HEK293 (cell line): ENCODE data around the gene PLEKHG4.

Experiments used
- CTCF ChIA-PET: fragments of 350-600 bp; formaldehyde crosslinking; extraction: SDS; loops from one replicate; lab custom pipeline; 2021; ENCODE audit warnings: antibody characterized with exemption; lab: Yijun Ruan, JAX
- POLR2A ChIA-PET: fragments of 300-600 bp; formaldehyde crosslinking; extraction: SDS; loops from one replicate; lab custom pipeline; 2020; ENCODE audit warnings: antibody characterized with exemption, inconsistent platforms; lab: Yijun Ruan, JAX
- H3K27ac ChIP-seq: fragments of 200-500 bp; sonication (Bioruptor generic); 2 replicates; pipeline ENCODE4 v1.5.1; 2014; ENCODE audit warnings: low read depth, low read length, control low read depth, inconsistent platforms; ENCODE audit errors: extremely low read depth
- H3K36me3 ChIP-seq, 2 experiments: fragments of 200-500 bp in 1 of 2; sonication (Bioruptor generic) in 1 of 2; 1 replicate in 1 of 2; 2 replicates in 1 of 2; pipeline ENCODE4 v1.5.1; 2014 to 2017; ENCODE audit warnings: inconsistent platforms in 2 of 2, low read length in 2 of 2; ENCODE audit not compliant: control insufficient read depth in 2 of 2, insufficient read depth in 1 of 2
- H3K4me1 ChIP-seq: fragments of 200-500 bp; sonication (Bioruptor generic); 2 replicates; pipeline ENCODE4 v1.5.1; 2014; ENCODE audit warnings: mild to moderate bottlenecking, low read length, inconsistent platforms; ENCODE audit not compliant: control insufficient read depth, insufficient read depth
- H3K4me3 ChIP-seq: 2 replicates; pipeline ENCODE4 v1.5.1; 2011; ENCODE audit warnings: low read depth, mild to moderate bottlenecking, control low read depth, low read length, moderate library complexity
- H3K9me3 ChIP-seq: fragments of 200-500 bp; sonication (Bioruptor generic); 2 replicates; pipeline ENCODE4 v1.5.1; 2014; ENCODE audit warnings: low read depth, low read length, inconsistent platforms; ENCODE audit not compliant: control insufficient read depth, insufficient read depth
- AEBP2 ChIP-seq: fragments of 450-650 bp; formaldehyde crosslinking; IDR thresholded peaks from 2 replicates; pipeline ENCODE4 v1.5.1; 2016; ENCODE audit warnings: missing biosample characterization, missing genetic modification characterization, borderline replicate concordance
- CTCF ChIP-seq: fragments of 450-650 bp; formaldehyde crosslinking; IDR thresholded peaks from 2 replicates; pipeline ENCODE4 v1.5.1; 2016; ENCODE audit warnings: missing biosample characterization, missing genetic modification characterization
- GLIS2 ChIP-seq: fragments of 450-650 bp; formaldehyde crosslinking; IDR thresholded peaks from 2 replicates; pipeline ENCODE4 v1.5.1; 2016; ENCODE audit warnings: missing biosample characterization, missing genetic modification characterization
- KLF16 ChIP-seq: fragments of 450-650 bp; formaldehyde crosslinking; IDR thresholded peaks from 2 replicates; pipeline ENCODE4 v1.5.1; 2017; ENCODE audit warnings: missing biosample characterization, missing genetic modification characterization
- PRDM6 ChIP-seq: fragments of 450-650 bp; formaldehyde crosslinking; IDR thresholded peaks from 2 replicates; pipeline ENCODE4 v1.5.1; 2017; ENCODE audit warnings: missing biosample characterization, missing genetic modification characterization
- SCRT2 ChIP-seq: fragments of 450-650 bp; formaldehyde crosslinking; IDR thresholded peaks from 2 replicates; pipeline ENCODE4 v1.5.1; 2016; ENCODE audit warnings: missing biosample characterization, missing genetic modification characterization
- SETDB1 ChIP-seq: IDR thresholded peaks from one replicate; pipeline ENCODE4 v1.6.1; 2017; ENCODE audit warnings: mild to moderate bottlenecking, low read length, moderate library complexity, mixed read lengths; ENCODE audit not compliant: insufficient read length
- SP2 ChIP-seq: fragments of 450-650 bp; formaldehyde crosslinking; IDR thresholded peaks from 2 replicates; pipeline ENCODE4 v1.5.1; 2016; ENCODE audit warnings: missing biosample characterization, missing genetic modification characterization
- SP7 ChIP-seq: fragments of 450-650 bp; formaldehyde crosslinking; IDR thresholded peaks from 2 replicates; pipeline ENCODE4 v1.5.1; 2016; ENCODE audit warnings: missing biosample characterization, missing genetic modification characterization
- ZBTB1 ChIP-seq: fragments of 450-650 bp; formaldehyde crosslinking; IDR thresholded peaks from 2 replicates; pipeline ENCODE4 v1.5.1; 2016; ENCODE audit warnings: missing biosample characterization, missing genetic modification characterization
- ZNF19 ChIP-seq: fragments of 450-650 bp; formaldehyde crosslinking; IDR thresholded peaks from 2 replicates; pipeline ENCODE4; 2016; ENCODE audit warnings: missing biosample characterization, missing genetic modification characterization, low read depth
- ZNF514 ChIP-seq: fragments of 450-650 bp; formaldehyde crosslinking; IDR thresholded peaks from 2 replicates; pipeline ENCODE4 v1.5.1; 2016; ENCODE audit warnings: missing biosample characterization, missing genetic modification characterization
- ZNF549 ChIP-seq: fragments of 450-650 bp; IDR thresholded peaks from 2 replicates; pipeline ENCODE4 v1.5.1; 2018; ENCODE audit warnings: missing biosample characterization, missing genetic modification characterization, mild to moderate bottlenecking, inconsistent platforms, moderate library complexity
- ZNF555 ChIP-seq: fragments of 450-650 bp; formaldehyde crosslinking; conservative IDR thresholded peaks from 2 replicates; pipeline ENCODE4 v1.5.1; 2017; ENCODE audit warnings: missing biosample characterization, mild to moderate bottlenecking, missing genetic modification characterization, inconsistent platforms
- ZNF623 ChIP-seq: fragments of 450-650 bp; formaldehyde crosslinking; IDR thresholded peaks from 2 replicates; pipeline ENCODE4 v1.5.1; 2016; ENCODE audit warnings: missing biosample characterization, missing genetic modification characterization
- ZNF76 ChIP-seq: fragments of 450-650 bp; formaldehyde crosslinking; IDR thresholded peaks from 2 replicates; pipeline ENCODE4; 2016; ENCODE audit warnings: low read depth, missing biosample characterization, missing genetic modification characterization, borderline replicate concordance
- ZNF791 ChIP-seq: fragments of 450-650 bp; formaldehyde crosslinking; IDR thresholded peaks from 2 replicates; pipeline ENCODE4 v1.5.1; 2016; ENCODE audit warnings: missing biosample characterization, missing genetic modification characterization
- ZNF837 ChIP-seq: fragments of 450-650 bp; formaldehyde crosslinking; IDR thresholded peaks from 2 replicates; pipeline ENCODE4 v1.5.1; 2016; ENCODE audit warnings: missing biosample characterization, missing genetic modification characterization
- ZXDB ChIP-seq: fragments of 450-650 bp; formaldehyde crosslinking; IDR thresholded peaks from 2 replicates; pipeline ENCODE4 v1.5.1; 2016; ENCODE audit warnings: missing biosample characterization, missing genetic modification characterization
- TF ChIP-seq, protein P1 (sequence below): fragments of 450-650 bp; formaldehyde crosslinking; IDR thresholded peaks from 2 replicates; pipeline ENCODE4 v1.5.1; 2017; ENCODE audit warnings: missing biosample characterization, missing genetic modification characterization
- TF ChIP-seq, protein P2 (sequence below): fragments of 450-650 bp; formaldehyde crosslinking; IDR thresholded peaks from 2 replicates; pipeline ENCODE4 v1.5.1; 2016; ENCODE audit warnings: missing biosample characterization, missing genetic modification characterization, low read depth
- TF ChIP-seq, protein P3 (sequence below): fragments of 450-650 bp; formaldehyde crosslinking; IDR thresholded peaks from 2 replicates; pipeline ENCODE4 v1.5.1; 2016; ENCODE audit warnings: missing biosample characterization, missing genetic modification characterization
- TF ChIP-seq, protein P4 (sequence below): fragments of 450-650 bp; formaldehyde crosslinking; IDR thresholded peaks from 2 replicates; pipeline ENCODE4 v1.5.1; 2017; ENCODE audit warnings: missing biosample characterization, mild to moderate bottlenecking, missing genetic modification characterization, moderate library complexity

The PLEKHG4 gene

GRCh38 chr16:67241008-67241900 lies 38.1 kb upstream of the PLEKHG4 start (continued):
- no peak for TF ChIP-seq ZNF549 (tag by site-specific recombination)
- TF ChIP-seq ZNF555 (tag by site-specific recombination) = no peak
- no peak for TF ChIP-seq CTCF (tag by site-specific recombination)
- no peak for TF ChIP-seq ZNF791 (tag by site-specific recombination)
- no peak for TF ChIP-seq ZNF76 (tag by site-specific recombination)
- TF ChIP-seq ZNF837 (tag by site-specific recombination) = no peak
- TF ChIP-seq, protein P1, sequence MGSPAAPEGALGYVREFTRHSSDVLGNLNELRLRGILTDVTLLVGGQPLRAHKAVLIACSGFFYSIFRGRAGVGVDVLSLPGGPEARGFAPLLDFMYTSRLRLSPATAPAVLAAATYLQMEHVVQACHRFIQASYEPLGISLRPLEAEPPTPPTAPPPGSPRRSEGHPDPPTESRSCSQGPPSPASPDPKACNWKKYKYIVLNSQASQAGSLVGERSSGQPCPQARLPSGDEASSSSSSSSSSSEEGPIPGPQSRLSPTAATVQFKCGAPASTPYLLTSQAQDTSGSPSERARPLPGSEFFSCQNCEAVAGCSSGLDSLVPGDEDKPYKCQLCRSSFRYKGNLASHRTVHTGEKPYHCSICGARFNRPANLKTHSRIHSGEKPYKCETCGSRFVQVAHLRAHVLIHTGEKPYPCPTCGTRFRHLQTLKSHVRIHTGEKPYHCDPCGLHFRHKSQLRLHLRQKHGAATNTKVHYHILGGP (tag by site-specific recombination) = no peak
- no peak for TF ChIP-seq ZNF19 (tag by site-specific recombination)
- no peak for TF ChIP-seq AEBP2
- no peak for TF ChIP-seq ZBTB1 (tag by site-specific recombination)
- TF ChIP-seq GLIS2 (tag by site-specific recombination) = peak; percentile 35; the same call in 1 of the 2 replicates
- TF ChIP-seq, protein P2, sequence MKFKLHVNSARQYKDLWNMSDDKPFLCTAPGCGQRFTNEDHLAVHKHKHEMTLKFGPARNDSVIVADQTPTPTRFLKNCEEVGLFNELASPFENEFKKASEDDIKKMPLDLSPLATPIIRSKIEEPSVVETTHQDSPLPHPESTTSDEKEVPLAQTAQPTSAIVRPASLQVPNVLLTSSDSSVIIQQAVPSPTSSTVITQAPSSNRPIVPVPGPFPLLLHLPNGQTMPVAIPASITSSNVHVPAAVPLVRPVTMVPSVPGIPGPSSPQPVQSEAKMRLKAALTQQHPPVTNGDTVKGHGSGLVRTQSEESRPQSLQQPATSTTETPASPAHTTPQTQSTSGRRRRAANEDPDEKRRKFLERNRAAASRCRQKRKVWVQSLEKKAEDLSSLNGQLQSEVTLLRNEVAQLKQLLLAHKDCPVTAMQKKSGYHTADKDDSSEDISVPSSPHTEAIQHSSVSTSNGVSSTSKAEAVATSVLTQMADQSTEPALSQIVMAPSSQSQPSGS (tag by site-specific recombination) = no peak
- TF ChIP-seq PRDM6 = no peak
- no peak for TF ChIP-seq SETDB1
- TF ChIP-seq SP2 (tag by site-specific recombination) = no peak
- TF ChIP-seq SP7 (tag by site-specific recombination) = no peak
- TF ChIP-seq ZXDB = no peak
- no peak for TF ChIP-seq SCRT2

DNA sequence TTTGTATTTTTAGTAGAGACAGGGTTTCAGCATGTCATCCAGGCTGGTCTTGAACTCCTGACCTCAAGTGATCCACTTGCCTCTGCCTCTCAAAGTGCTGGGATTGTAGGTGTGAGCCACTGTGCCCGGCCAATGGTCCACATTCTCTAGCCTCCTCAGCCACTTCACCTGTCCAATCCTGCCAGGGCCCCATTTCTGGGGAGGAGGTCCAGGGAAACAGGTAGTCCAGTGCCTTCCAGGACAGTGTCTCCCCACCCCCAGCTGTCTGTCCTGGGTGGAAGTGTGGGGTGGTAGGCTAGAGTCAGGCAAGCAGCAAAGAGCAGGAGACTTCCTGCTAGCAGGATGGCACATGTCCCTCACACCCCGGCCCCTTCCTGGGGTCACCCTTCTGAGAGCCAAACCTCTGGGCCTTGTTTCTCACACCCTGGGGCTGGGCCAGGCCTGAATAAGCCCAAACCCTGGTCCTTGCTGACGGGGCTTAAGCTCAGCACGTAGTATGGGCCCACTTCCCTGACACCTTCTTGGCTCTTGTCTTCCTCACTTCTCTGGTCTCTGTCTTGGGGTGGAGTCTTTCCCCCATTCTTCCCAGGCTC lies 37.1 kb upstream of the PLEKHG4 start:
- Histone ChIP-seq H3K4me3 (no peak overlapping the region), H3K4me1 (peaks cover 4% of the 10 kb centered on the region; the same call in 1 of the 2 replicates), H3K9me3 (no peaks in the 10 kb centered on the region), H3K27ac (no peak overlapping the region), H3K36me3 (peaks cover 0 to 33% of the 10 kb centered on the region in 2 experiments; a peak in 1 of 3 replicates)
- ChIA-PET POLR2A (no interaction called here), CTCF (interaction anchor here (1.4 kb wide), 1 partner anchor 16 kb away, joined by 3 read pairs; no protein-coding TSS in a partner anchor)
- TF ChIP-seq, protein P3, sequence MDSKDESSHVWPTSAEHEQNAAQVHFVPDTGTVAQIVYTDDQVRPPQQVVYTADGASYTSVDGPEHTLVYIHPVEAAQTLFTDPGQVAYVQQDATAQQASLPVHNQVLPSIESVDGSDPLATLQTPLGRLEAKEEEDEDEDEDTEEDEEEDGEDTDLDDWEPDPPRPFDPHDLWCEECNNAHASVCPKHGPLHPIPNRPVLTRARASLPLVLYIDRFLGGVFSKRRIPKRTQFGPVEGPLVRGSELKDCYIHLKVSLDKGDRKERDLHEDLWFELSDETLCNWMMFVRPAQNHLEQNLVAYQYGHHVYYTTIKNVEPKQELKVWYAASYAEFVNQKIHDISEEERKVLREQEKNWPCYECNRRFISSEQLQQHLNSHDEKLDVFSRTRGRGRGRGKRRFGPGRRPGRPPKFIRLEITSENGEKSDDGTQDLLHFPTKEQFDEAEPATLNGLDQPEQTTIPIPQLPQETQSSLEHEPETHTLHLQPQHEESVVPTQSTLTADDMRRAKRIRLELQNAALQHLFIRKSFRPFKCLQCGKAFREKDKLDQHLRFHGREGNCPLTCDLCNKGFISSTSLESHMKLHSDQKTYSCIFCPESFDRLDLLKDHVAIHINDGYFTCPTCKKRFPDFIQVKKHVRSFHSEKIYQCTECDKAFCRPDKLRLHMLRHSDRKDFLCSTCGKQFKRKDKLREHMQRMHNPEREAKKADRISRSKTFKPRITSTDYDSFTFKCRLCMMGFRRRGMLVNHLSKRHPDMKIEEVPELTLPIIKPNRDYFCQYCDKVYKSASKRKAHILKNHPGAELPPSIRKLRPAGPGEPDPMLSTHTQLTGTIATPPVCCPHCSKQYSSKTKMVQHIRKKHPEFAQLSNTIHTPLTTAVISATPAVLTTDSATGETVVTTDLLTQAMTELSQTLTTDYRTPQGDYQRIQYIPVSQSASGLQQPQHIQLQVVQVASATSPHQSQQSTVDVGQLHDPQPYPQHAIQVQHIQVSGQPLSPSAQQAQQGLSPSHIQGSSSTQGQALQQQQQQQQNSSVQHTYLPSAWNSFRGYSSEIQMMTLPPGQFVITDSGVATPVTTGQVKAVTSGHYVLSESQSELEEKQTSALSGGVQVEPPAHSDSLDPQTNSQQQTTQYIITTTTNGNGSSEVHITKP (tag by site-specific recombination) = no peak
- no peak for TF ChIP-seq ZNF623 (tag by site-specific recombination)
- TF ChIP-seq KLF16 (tag by site-specific recombination) = no peak
- no peak for TF ChIP-seq ZNF514 (tag by site-specific recombination)
- TF ChIP-seq, protein P4, sequence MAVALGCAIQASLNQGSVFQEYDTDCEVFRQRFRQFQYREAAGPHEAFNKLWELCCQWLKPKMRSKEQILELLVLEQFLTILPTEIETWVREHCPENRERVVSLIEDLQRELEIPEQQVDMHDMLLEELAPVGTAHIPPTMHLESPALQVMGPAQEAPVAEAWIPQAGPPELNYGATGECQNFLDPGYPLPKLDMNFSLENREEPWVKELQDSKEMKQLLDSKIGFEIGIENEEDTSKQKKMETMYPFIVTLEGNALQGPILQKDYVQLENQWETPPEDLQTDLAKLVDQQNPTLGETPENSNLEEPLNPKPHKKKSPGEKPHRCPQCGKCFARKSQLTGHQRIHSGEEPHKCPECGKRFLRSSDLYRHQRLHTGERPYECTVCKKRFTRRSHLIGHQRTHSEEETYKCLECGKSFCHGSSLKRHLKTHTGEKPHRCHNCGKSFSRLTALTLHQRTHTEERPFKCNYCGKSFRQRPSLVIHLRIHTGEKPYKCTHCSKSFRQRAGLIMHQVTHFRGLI (tag by site-specific recombination) = peak; percentile 77; the same call in 1 of the 2 replicates
